NCI-H1092 (cell line): Measurements from ENCODE around the gene KLK7.
"Not testable (repeated sequence)": the region's sequence is repeated elsewhere in the genome, so short reads cannot be mapped to it uniquely, and the experiment has no call there.

Experiments used
- DNase-seq: peaks from one replicate; lab custom pipeline; 2025; lab: John Stamatoyannopoulos, UW

Gene KLK7

DNA sequence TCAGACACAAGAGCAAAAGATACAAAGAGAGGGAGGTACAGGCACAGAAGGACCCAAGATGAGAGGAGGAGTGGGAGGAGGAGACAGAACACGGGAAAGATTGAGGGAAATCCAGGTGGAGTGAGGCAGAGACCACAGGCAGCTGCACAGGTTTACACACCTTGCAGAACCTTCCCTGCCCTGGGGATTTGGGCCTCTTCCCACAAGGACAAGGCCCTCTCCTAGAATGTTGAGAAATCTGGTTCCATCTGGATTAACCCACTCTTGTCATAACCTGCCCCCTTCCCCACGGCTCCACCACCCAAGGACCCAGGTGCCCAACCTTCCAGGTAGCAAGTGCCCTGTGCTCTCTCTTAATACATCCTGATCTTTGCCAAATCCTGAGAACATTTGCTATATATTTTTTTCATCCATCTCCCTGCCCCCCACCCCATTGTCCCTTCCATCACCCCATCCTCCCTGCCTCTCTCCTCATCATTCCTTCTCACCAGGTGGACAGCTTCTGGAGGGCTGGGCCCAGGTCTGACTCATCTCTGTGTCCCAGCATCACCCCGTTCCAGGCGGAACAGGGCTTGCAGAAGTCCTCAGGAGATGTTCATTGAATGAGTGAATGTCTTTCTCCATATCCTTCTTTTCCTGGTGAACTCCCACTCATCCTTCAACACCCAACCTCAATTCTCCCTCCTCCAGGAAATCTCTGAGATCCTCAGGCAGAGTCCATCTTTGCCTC, 26.5 kb upstream of the KLK7 start:
- DNase-seq, result no peak

DNA sequence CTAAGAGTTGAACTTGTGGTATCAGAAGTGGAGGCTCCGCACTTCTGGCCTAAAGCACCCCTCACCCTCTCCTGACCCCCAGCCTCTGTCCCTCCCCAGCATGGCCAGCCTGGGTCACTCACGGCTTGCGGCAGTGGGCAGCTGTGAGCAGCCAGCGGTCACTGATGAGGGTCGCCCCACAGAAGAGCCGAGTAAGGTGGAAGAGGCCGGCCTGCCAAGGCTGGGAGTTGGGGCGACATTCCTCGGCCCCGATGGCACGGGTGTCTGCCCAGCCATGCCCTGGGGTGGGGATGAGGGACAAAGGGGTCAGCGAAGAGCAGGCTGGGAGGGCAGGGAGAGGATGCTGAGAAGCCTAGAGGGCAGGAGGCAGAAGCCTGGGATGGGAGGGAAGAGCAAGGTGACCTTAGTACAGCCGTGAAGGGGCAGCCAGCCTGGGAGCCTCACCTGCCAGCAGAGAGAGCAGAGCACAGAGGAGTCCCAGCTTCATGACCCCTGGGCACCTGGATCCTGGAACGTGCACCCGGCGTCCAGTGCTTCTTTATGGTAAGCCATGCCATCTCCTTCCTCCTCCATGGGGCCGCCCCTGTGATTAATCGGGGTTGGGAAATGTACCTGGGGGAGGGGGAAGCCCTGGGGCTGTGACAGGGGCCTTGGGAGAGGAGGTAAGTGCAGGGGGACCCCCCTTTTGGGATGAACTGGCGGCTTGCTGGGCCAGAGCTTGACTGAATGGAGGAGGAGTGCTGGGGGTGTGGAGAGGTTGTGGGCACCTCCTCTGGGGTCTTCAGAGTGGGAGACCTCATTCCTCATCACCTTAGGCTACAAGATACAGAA, 25.6 kb upstream of the KLK7 start:
- no peak for DNase-seq

DNA sequence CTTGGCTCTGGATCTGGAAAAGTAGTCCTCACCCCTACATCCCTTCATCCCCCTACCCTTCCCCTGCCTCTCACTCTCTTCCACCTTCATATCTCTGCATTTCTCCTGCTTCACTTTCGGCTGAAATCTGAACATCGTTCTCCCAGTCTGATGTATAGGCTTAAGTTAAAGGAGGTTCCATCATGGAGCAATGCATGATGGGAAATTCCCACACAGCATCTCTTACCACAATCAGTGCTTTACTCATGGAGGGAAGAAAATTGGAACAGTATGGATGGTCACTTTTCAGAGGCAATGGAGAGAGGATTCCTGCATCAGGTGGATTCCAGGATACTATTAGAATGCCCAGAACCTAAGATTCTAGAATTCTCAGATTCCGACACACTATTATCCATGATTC, 23.8 kb upstream of the KLK7 start:
- no peak for DNase-seq

DNA sequence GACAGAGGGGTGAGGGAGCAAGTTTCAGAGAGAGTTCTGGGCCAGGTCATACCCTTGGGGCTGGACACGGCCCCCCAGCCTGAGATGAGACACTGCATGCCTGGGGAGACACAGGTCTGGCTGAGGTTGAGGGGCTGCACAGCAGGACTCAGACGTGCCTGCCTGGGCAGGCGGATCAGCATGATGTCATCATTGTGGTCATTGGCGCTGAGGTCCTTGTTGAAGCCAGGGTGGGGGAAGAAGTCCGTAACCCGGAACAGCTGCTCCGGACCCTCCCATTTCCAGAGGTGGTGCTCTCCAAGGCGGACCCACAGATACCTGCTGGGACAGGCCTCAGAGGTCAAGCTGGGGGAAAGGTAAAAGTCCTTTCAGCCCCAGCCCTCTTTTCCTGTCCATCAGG, 22.7 kb upstream of the KLK7 start:
- DNase-seq, result no peak

DNA sequence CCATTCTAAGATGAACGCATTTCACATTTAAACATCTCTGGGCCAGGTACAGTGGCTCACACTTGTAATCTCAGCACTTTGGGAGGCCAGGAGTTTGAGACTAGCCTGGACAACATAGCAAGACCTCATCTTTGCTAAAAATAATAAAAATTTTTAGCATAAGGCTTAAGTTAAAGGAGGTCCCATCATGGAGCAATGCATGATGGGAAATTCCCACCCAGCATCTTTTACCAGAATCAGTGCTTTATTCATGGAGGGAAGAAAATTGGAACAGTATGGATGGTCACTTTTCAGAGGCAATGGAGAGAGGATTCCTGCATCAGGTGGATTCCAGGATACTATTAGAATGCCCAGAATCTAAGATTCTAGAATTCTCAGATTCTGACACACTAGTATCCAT, 21.5 kb upstream of the KLK7 start:
- no peak for DNase-seq

DNA sequence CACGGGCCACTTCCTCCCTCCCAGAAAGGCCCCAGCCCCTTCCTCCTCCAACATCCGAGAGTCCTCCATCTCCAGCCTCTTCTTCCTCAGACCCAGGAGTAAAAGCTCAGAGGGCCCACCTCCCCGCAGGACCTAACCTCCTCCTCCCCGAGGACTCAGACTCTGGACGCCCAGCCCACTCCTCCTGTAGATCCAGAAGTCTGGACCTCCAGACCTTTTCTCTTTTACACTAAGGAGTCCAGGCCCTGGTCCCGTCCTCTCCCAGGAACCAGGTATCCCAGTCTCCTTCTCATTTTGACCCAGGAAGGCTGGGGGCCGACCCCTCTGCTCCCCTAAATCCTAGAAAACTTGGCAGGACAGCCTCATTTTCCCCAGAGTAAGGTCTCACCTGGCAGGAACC, 19.6 kb upstream of the KLK7 start:
- no peak for DNase-seq

DNA sequence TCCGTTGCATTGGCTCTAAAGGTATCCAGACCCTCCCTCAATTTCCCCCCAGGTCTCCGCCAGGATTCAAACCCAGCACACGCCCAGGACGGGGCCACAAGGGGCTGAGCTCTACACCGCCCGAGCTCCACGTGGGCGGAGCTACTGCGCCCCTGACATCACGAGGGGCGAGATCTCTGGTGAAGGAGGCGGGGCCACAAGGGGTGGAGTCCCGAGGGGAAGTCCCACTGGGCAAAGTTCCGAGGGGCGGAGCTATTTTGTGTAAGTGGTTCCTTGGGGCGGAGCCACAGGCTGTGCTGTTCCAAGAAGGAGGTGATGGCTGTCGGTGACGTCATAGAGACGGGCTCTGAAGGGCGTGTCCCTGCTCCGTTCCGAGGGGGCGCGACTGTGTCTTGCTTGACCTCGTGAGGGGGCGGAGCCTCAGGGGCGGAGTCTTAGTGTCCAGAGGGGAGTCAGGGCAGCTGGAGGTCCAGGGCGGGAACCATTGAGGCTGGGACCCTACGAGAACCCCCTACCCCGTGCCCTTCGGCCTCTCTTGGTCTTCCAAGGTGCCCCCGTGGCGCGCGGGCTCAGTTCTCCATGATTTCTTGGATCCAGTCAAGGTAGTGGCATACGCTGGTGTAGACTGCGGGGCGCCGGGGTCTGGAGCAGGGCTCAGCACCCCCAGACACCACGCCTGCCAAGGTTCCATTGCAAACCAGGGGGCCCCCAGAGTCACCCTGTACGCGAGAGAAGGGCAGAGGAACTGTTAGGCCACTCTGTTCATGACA, 19.0 kb upstream of the KLK7 start:
- no peak for DNase-seq

DNA sequence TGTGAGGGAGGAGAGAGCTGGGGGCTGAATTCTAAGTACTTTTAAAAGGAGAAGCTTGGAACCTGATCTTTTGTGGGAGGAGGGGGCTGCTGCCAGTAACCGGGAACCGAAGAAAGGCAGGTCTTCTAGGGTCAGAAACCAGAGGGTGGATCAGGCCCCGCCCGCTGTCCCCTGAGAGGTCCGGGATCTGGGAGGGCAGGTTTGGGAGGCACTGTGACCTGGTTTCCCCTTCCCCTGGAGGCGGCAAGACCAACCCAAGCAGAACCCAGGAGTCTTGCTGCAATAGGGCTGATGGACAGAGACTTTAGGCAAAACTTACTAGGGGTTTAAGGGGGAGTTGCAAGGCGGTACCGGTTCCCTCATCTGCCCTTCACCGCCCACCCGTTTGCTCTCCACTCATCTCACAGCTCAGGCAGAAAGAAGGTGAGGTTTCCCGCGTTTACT, 18.4 kb upstream of the KLK7 start:
- DNase-seq, result no peak

DNA sequence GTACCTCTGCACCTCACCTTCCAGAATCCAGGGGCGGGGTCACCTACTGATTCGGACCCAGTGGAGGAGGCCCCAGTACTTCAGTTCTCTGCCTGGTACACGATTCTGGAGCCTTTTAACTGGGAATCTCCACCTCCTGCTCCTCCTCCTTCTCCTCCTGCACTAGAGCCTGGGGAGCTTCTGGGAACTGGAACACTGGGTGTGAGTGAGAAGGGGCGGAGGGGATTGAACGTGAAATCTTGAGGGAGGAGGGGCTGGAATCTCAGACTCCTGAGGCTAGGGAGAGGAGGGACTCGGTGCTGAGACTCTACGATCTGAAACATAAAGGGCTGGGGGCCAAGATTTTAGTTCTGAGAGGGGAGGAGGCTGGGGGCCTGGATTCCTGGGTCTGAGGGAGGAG, 17.8 kb upstream of the KLK7 start, which contains the start of gene KLK8:
TSS of gene KLK8 (minus strand) at position 90 of the 400 bp plus-strand sequence. CDS start 437 bp downstream, outside the sequence.
- no peak for DNase-seq

DNA sequence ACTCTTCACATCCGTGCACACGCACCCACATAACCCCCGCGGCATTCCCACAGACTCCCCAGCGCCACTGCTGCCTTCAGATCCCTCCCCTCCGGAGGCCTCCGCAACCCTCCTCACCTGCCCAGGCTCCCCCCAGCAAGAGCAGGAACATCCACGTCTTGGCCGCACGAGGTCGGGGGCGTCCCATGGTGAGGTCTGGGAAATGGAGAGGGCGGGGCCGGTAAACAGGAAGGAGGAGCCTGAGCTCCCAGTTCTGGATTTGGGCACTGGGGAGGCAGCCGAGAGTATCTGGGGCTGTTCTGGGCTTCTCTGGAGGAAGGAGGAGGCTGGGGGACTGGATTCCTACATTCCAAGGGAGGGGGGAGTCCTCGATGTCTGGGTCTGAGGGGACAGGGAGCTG, 17.3 kb upstream of the KLK7 start:
- no peak for DNase-seq

DNA sequence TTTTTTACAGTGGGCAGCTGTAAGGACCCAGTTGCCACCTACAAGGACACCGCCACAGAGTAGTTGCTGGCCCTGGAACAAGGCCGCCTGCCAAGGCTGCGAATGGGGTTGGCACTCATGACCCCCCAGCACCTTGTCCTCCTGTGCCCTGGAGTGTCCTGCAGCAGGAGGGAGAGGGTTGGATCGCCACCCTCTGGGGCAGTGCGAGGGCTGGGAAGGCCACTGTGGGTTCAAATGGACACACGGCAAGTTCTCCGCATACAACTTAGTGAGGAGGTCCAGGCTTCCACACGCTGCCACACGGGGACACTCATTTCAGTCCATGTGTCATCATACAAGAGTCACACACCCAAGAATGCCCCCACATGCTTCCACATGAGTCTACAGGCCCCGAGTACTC, 16.7 kb upstream of the KLK7 start:
- no peak for DNase-seq

DNA sequence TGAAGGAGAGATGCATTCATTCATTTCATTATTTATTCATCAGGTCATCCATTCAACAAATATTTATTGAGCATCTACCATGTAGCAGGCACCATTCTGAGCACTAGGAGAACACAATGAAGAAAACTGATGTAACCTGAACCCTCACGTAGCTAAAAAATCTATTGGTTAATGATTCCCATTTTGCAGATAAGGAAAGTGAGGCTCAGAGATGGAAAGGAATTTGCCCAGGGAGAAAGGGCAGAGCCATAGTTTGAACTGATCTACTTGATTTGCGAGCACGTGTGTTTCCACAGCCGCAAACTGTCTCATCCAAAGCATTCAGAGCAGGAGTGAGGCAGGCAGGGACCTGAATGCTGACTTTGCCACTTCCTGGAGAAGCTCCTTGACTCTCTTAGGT, 15.0 kb upstream of the KLK7 start:
- no peak for DNase-seq

DNA sequence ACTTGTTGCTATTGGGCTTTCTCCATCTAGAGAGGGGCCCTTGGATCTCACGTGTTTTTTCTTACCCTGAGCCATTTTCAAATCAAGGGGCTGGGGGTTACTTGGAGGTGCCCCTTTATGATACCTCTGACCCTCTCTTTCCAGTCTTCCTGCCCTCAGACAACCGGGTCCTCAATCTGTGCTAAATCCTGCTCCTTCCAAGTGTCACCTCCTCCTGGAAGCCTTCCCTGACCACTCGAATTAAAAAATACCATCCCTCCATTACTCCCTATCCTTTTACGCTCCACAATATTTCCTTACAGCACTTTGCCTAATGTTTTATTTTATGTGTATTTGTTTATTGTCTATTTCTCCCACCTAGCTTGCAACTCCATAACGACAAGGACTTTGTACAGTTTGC, 14.3 kb upstream of the KLK7 start:
- DNase-seq, result no peak

DNA sequence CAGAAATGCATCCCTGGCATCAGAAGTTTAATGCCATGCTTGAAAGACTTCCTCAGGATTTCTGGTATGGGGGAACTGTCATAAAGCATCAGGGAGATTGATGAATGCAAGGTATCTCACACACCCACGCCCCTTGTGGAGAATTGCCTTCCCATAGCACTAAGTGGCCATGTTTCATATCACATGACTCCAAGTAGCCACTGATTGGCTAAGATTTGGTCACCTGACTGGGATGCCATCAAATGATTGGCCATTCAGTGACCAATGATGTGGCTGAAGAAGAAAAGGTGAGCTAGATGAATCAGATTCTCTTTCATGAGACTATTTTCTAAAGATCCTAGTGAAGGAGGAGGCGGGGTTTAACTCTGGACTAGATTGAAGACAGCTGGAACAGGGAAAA, 10.4 kb upstream of the KLK7 start:
- DNase-seq, result no peak

DNA sequence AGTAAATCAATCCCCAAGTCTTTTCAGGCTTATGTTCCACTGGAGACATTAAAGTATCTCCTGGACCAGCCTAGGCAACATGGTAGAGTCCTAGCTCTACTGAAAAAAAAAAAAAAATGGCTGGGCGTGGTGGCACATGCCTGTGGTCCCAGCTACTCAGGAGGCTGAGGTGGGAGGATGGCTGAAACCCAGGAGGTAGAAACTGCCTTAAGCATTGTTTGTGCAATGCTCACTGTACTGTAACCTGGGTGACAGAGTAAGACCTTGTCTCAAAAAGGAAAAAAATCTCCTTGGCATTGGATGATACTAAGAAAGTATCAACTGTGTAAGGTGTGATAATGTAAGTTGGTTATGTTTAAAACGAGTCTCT, 8.9 kb upstream of the KLK7 start:
- DNase-seq, result no peak

DNA sequence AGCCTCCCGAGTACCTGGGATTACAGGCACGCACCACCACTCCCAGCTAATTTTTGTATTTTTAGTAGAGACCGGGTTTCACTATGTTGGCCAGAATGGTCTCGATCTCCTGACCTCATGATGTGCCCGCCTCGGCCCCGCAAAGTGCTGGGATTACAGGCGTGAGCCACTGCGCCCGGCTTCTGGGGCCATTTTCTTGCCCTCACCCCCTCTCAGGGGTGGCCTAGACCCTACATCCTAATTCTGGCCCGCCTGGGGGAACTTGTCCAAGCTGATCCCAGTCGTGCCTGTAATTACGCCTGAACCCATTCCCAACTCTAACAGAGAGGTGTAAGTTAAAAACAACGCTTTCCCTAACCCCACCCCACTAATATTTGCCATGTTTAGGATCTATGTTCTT, 699 bp upstream of the KLK7 start:
- DNase-seq, result not testable (repeated sequence)

DNA sequence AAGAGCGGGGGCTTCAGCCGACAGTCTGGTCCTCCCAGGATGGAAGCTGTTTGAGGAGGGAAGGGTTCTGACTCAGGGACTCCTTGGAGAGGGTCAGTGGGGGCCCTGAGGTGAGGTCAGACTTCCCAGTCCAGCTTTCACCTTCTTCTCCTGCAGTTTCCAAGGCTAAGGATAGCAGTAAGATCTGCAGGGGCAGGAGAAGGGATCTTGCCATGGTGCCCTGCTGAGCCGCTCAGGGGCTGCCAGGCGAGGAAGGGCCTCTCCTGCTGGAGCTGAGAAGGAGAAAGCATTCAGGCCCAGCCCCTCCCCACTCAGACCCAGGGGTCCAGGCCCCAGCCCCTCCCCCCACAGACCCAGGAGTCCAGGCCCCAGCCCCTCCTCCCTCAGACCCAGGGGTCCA, 1.5 kb downstream of the KLK7 start:
- no peak for DNase-seq

DNA sequence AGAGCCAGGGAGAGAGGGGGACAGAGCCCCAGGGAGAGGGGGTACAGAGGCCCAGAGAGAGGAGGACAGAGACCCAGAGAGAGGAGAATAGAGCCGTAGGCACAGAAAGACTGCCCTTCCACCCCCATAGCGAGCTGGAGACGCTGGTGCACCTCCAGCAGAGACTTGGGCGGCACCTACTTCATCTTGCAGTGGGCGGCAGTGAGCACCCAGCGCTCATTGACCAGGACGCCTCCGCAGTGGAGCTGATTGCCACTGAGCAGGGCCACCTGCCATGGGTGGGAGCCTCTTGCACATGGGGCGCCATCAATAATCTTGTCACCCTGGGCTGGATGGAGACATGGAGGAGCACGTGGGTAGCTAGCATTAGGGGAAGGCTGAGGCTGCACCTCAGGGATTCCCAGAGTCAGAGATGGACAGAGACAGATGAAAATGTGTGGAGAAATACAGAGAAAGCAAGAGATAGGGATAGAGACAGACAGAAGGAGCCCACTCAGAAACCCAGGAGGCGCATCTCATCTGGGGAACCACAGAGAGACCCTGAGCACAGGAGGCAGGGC, 2.0 kb downstream of the KLK7 start:
- DNase-seq, result no peak

DNA sequence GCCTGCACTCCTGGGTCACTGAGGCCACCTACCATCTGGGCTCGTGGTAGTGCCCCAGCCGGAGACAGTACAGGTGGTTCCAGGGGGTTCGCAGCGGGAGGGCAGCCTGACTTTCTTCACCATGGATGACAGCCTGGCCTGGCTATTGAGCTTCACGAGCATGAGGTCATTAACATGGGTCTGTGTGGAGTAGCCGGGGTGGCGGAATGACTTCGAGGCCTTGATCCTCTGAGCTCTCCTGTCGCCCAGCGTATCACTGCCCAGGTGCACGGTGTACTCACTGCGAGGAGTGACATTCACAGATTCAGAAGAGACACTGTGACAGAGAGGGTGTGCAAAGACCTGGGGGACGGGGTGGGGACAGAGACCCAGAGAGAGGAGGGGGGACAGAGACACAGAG, 3.5 kb downstream of the KLK7 start:
- DNase-seq, result no peak

DNA sequence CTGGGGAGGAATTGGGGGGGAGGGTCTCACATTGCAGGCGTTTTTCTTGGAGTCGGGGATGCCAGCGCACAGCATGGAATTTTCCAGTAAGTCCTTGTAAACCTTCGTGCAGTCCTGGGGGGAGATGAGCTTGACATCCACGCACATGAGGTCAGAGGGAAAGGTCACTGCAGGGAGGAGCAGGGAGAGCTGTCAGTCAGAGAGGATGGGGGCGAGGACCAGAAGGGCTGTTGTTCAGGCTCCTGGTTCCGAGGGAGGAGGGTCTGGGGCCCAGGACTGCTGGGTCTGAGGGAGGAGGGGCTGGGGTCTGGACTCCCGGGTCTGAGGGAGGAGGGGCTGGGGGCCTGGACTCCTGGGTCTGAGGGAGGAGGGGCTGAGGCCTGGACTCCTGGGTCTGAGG, 4.0 kb downstream of the KLK7 start:
- no peak for DNase-seq

DNA sequence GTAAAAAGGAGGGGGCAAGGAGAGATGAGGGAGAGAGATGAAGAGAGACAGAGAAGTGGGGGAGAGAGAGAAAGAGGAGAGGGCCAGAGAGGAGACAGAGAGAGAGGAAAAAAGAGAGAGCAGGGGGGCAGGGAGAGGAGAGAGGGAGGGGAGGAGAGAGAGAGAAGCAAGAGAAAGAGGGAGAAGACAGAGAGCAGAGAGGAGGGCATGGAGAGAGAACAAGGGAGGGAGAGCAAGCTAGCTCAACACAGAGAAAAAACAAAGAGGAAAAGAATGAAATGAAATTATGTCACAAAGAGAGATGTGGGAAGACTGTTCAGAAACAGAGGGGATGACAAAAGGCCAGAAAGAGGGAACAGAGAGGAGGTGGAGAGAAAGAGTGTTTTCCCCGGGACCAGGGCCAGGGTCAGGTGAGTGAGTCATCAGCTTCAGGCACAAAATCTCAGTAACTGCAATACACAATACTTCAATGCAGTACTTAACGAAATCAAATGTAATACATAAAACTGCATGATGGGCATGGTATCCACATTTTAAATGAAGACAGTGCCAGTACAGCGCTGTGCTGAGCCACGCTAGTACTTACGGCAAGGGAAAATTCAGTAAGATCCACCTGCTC, 4.8 kb downstream of the KLK7 start:
- DNase-seq, result no peak

DNA sequence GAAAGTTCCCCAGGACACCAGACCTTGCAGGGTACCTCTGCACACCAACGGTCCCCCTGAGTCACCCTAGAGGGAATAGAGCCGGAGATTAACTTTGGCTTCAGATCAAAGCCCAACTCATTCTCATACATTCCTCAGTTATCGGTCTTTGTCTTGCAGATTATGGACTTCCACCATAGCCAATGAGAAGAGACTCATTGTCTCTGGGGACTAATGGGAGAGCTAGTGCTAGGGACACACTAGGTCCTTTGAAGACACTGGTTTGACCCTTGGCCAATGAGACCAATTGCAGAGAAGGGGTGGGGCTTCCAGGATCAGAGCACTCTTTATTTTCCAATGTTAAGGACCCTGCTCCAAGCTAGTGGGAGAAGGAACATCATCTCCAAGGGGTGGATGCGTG, 6.1 kb downstream of the KLK7 start:
- DNase-seq, result no peak
